Measurements from ENCODE around the gene PRKAR2A. TPM values are rescaled to one million over a fixed set of nuclear protein-coding genes. Genes with fewer than 3 reads are reported as not detected.

The PRKAR2A gene
- polyA plus RNA-seq, 1 donor from 2014 or later: 26.1 TPM

- Histone ChIP-seq H3F3A (ENCODE audit: insufficient read depth, low read length, poor library complexity, severe bottlenecking) (no peaks in the 10 kb centered on the region), H3K9ac (ENCODE audit: low read length) (no peak overlapping the region), H3K27ac (ENCODE audit: low read length) (no peak overlapping the region), H3K36me3 (ENCODE audit: insufficient read depth, low read length) (peaks cover 6% of the 10 kb centered on the region), H3K9me3 (ENCODE audit: low read length) (no peaks in the 10 kb centered on the region), H2AFZ (ENCODE audit: low read depth, low read length) (no peak overlapping the region), H4K20me1 (ENCODE audit: insufficient read depth) (peaks cover 90% of the 10 kb centered on the region), H3K4me2 (ENCODE audit: low read length) (no peak overlapping the region), H3K9me2 (ENCODE audit: insufficient read depth, low read length) (no peaks in the 10 kb centered on the region), H3K4me3 (ENCODE audit: low read length) (no peak overlapping the region), H3K27me3 (ENCODE audit: insufficient read depth, low read depth, low read length) (no peaks in the 10 kb centered on the region), H3K79me2 (replicated peaks; ENCODE audit: insufficient read depth, low read length) (peaks cover 96% of the 10 kb centered on the region)
- no peak for TF ChIP-seq POLR2AphosphoS5 (IDR thresholded peaks at IDR 0.05)
Observed at GRCh38 chr3:48697952-48698351, 149.7 kb downstream of the PRKAR2A start.

- H3K9ac ChIP-seq (ENCODE audit: low read length): no peak overlapping the region
- no peaks in the 10 kb centered on the region for H3K9me3 ChIP-seq (ENCODE audit: low read length)
- no peak overlapping the region for H3K27ac ChIP-seq (ENCODE audit: low read length)
- H3K79me2 ChIP-seq (replicated peaks; ENCODE audit: insufficient read depth, low read length): peaks cover 94% of the 10 kb centered on the region
- no peaks in the 10 kb centered on the region for H3K27me3 ChIP-seq (ENCODE audit: insufficient read depth, low read depth, low read length)
- H2AFZ ChIP-seq (ENCODE audit: low read depth, low read length): no peak overlapping the region
- H3K36me3 ChIP-seq (ENCODE audit: insufficient read depth, low read length): peaks cover 8% of the 10 kb centered on the region
- H4K20me1 ChIP-seq (ENCODE audit: insufficient read depth): peaks cover 90% of the 10 kb centered on the region
- TF ChIP-seq CTCF (IDR thresholded peaks at IDR 0.05; ENCODE audit: poor library complexity, severe bottlenecking) (no peak), RAD21 (conservative IDR thresholded peaks at IDR 0.05) (no peak), EP300 (conservative IDR thresholded peaks at IDR 0.05; ENCODE audit: poor library complexity, severe bottlenecking) (no peak), EZH2 (IDR thresholded peaks at IDR 0.05; ENCODE audit: borderline replicate concordance, insufficient read depth, low read length, poor library complexity, severe bottlenecking) (no peak), MXI1 (conservative IDR thresholded peaks at IDR 0.05; ENCODE audit: poor library complexity, severe bottlenecking) (no peak), SMC3 (conservative IDR thresholded peaks at IDR 0.05; ENCODE audit: poor library complexity) (no peak), POLR2AphosphoS5 (IDR thresholded peaks at IDR 0.05) (no peak), TAF1 (IDR thresholded peaks at IDR 0.05; ENCODE audit: low read depth) (no peak), REST (IDR thresholded peaks at IDR 0.05; ENCODE audit: borderline replicate concordance) (no peak)
- H3K4me3 ChIP-seq (ENCODE audit: low read length): no peak overlapping the region
- H3K9me2 ChIP-seq (ENCODE audit: insufficient read depth, low read length): no peaks in the 10 kb centered on the region
- H3F3A ChIP-seq (ENCODE audit: insufficient read depth, low read length, poor library complexity, severe bottlenecking): no peaks in the 10 kb centered on the region
- no peak overlapping the region for H3K4me2 ChIP-seq (ENCODE audit: low read length)
Observed at GRCh38 chr3:48696601-48697000, 151.1 kb downstream of the PRKAR2A start.

Other genes starting within 250 kb of the PRKAR2A start
- gene UQCRC1, start 238.2 kb downstream of the PRKAR2A start, polyA plus RNA-seq: 267 and 333 TPM in 2 replicates
- gene TMEM89, start 226.1 kb downstream of the PRKAR2A start, polyA plus RNA-seq: 0.52 TPM in 1 of 2 replicates, not detected in the other
- 23.6 and 25.7 TPM in 2 replicates for gene SLC26A6, start 212.4 kb downstream of the PRKAR2A start, polyA plus RNA-seq
- gene CELSR3, start 185.0 kb downstream of the PRKAR2A start, polyA plus RNA-seq: 54.9 and 65.5 TPM in 2 replicates
- 19.0 and 29.3 TPM in 2 replicates for gene NCKIPSD, start 162.0 kb downstream of the PRKAR2A start, polyA plus RNA-seq
- 451 and 480 TPM in 2 replicates for gene IP6K2, start 130.7 kb downstream of the PRKAR2A start, polyA plus RNA-seq
- gene SLC25A20, start 51.0 kb upstream of the PRKAR2A start, polyA plus RNA-seq: 1.5 and 7.1 TPM in 2 replicates
- gene ARIH2, start 71.0 kb upstream of the PRKAR2A start, polyA plus RNA-seq: 148 and 153 TPM in 2 replicates
- gene P4HTM, start 142.4 kb upstream of the PRKAR2A start, polyA plus RNA-seq: 97.3 and 111 TPM in 2 replicates
- 315 and 326 TPM in 2 replicates for gene WDR6, start 159.5 kb upstream of the PRKAR2A start, polyA plus RNA-seq
- 121 and 145 TPM in 2 replicates for gene DALRD3, start 170.7 kb upstream of the PRKAR2A start, polyA plus RNA-seq
- gene NDUFAF3, start 174.2 kb upstream of the PRKAR2A start, polyA plus RNA-seq: 36.2 and 49.0 TPM in 2 replicates
- gene IMPDH2, start 181.5 kb upstream of the PRKAR2A start, polyA plus RNA-seq: 137 and 148 TPM in 2 replicates
- gene QRICH1, start 246.2 kb upstream of the PRKAR2A start, polyA plus RNA-seq: 87.5 and 122 TPM in 2 replicates